Keratinocyte (primary cell): ENCODE measurements around the gene SERP2. TPM values are rescaled to one million over a fixed set of nuclear protein-coding genes. Genes with fewer than 3 reads are reported as not detected.

Experiments used
- DNase-seq: peaks from one replicate; pipeline ENCODE4 v3.0.0-alpha.2; 2011; ENCODE audit warnings: low read depth, missing footprints, low spot score
- FAIRE-seq: peaks from 2 replicates; lab custom pipeline; 2011; peaks lifted over from hg19 to GRCh38; lab: Jason Lieb, UNC
- H2AFZ ChIP-seq: 2 replicates; pipeline ENCODE4 v1.6.0; 2012; ENCODE audit warnings: low read length, control low read depth, inconsistent platforms; ENCODE audit not compliant: control insufficient read depth
- H3K27ac ChIP-seq: 2 replicates; pipeline ENCODE4 v1.5.1; 2011; ENCODE audit warnings: low read length; ENCODE audit not compliant: control insufficient read depth, insufficient read depth
- H3K27me3 ChIP-seq: 3 replicates; pipeline ENCODE4 v1.6.0; 2011; ENCODE audit warnings: low read length; ENCODE audit not compliant: control insufficient read depth, insufficient read depth; ENCODE audit errors: extremely low read depth
- H3K36me3 ChIP-seq, 2 experiments: 2 replicates in 1 of 2; 3 replicates in 1 of 2; pipeline ENCODE4 v1.5.1; 2011; ENCODE audit warnings: low read length in 2 of 2, mild to moderate bottlenecking in 1 of 2; ENCODE audit not compliant: control insufficient read depth in 2 of 2, insufficient read depth in 2 of 2; ENCODE audit errors: extremely low read depth in 1 of 2
- H3K4me1 ChIP-seq: 3 replicates; pipeline ENCODE4 v1.5.1; 2011; ENCODE audit warnings: low read length; ENCODE audit not compliant: control insufficient read depth, insufficient read depth; ENCODE audit errors: extremely low read depth
- H3K4me2 ChIP-seq: 3 replicates; pipeline ENCODE4 v1.6.0; 2011; ENCODE audit warnings: low read depth, low read length; ENCODE audit not compliant: control insufficient read depth, insufficient read depth; ENCODE audit errors: extremely low read depth
- H3K4me3 ChIP-seq, 3 experiments: fragments of 200-600 bp in 1 of 3; sonication (generic) in 1 of 3; 2 replicates in 2 of 3; 3 replicates in 1 of 3; pipeline ENCODE4 v1.5.1; 2011 to 2016; ENCODE audit warnings: low read length in 3 of 3, mild to moderate bottlenecking in 3 of 3, control low read depth in 2 of 3, inconsistent platforms in 1 of 3, low read depth in 1 of 3, mixed read lengths in 1 of 3, mixed run types in 1 of 3, moderate library complexity in 1 of 3; ENCODE audit not compliant: control insufficient read depth in 2 of 3, insufficient read depth in 2 of 3; ENCODE audit errors: extremely low read depth in 1 of 3
- H3K79me2 ChIP-seq: 2 replicates; pipeline ENCODE4 v1.6.0; 2012; ENCODE audit warnings: low read length; ENCODE audit not compliant: control insufficient read depth, insufficient read depth
- H3K9ac ChIP-seq: 3 replicates; pipeline ENCODE4 v1.6.0; 2011; ENCODE audit warnings: low read length; ENCODE audit not compliant: control insufficient read depth, insufficient read depth; ENCODE audit errors: extremely low read depth
- H3K9me1 ChIP-seq: 3 replicates; pipeline ENCODE4 v1.6.0; 2011; ENCODE audit warnings: low read length; ENCODE audit not compliant: control insufficient read depth, insufficient read depth; ENCODE audit errors: extremely low read depth
- H3K9me3 ChIP-seq: 2 replicates; pipeline ENCODE4 v1.5.1; 2012; ENCODE audit warnings: low read depth, low read length; ENCODE audit not compliant: control insufficient read depth
- H4K20me1 ChIP-seq: 3 replicates; pipeline ENCODE4 v1.6.0; 2011; ENCODE audit warnings: low read length; ENCODE audit not compliant: control insufficient read depth, insufficient read depth; ENCODE audit errors: extremely low read depth
- EZH2 ChIP-seq: IDR thresholded peaks from one replicate; pipeline ENCODE4 v1.6.1; 2012; ENCODE audit warnings: inconsistent platforms, mild to moderate bottlenecking, low read length, moderate library complexity
- dilution Hi-C: fragments of 300-500 bp; cut with MboI; formaldehyde crosslinking; loops from one replicate; pipeline ENCODE4 v1.7.0; 2020; ENCODE audit warnings: low sequenced_read_pairs; ENCODE audit not compliant: extremely low pct_ligation_motif_present
- polyA plus RNA-seq, 5 experiments: library from polyadenylated mRNA; depleted of rRNA in 3 of 5; stranded (reverse) in 3 of 5; stranded (forward) in 1 of 5; unstranded in 1 of 5; fragments of >200 nt; gene quantifications; 1 replicate in 1 of 5; 2 replicates in 3 of 5; 3 replicates in 1 of 5; pipeline versions ENCODE4 v1.2.1 to v1.2.3, GENCODE V29; 2011 to 2012; ENCODE audit warnings: missing spikeins in 2 of 5, low read depth in 1 of 5, low replicate concordance in 1 of 5
- TF ChIP-seq, protein P1 (sequence below), 3 experiments: IDR thresholded peaks in 1 of 3; conservative IDR thresholded peaks in 1 of 3; optimal IDR thresholded peaks in 1 of 3; 2 replicates in 2 of 3; 3 replicates in 1 of 3; pipeline versions ENCODE3 to v1.5.1; 2011; ENCODE audit warnings: low read length in 3 of 3, mild to moderate bottlenecking in 3 of 3, moderate library complexity in 2 of 3, control low read depth in 1 of 3, inconsistent platforms in 1 of 3; ENCODE audit not compliant: insufficient read depth in 2 of 3; ENCODE audit errors: extremely low read depth in 1 of 3

Gene SERP2
- polyA plus RNA-seq, 1 donor (not counting 4 experiments of a cell fraction or from before 2014, with no cell fraction given): 0.45 TPM

DNA sequence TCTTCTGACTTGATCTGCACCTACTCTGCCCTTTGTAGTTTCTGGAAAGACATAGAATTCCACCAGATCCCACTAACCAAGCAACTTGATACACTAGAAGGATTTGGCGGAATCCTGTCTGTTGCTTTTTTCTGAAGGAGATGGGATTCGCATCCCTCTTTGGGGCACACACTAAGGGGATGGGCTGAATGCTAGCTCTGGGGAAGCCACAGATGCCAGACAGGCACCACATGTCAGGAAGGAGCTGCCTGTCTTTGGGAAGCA is 52.1 kb downstream of the SERP2 start:
- no peaks in the 10 kb centered on the region for H3K79me2 ChIP-seq
- H3K9ac ChIP-seq: no peak overlapping the region
- no peaks in the 10 kb centered on the region for H4K20me1 ChIP-seq
- no peak overlapping the region for H3K27ac ChIP-seq
- H3K9me3 ChIP-seq: no peaks in the 10 kb centered on the region
- TF ChIP-seq, protein P1, sequence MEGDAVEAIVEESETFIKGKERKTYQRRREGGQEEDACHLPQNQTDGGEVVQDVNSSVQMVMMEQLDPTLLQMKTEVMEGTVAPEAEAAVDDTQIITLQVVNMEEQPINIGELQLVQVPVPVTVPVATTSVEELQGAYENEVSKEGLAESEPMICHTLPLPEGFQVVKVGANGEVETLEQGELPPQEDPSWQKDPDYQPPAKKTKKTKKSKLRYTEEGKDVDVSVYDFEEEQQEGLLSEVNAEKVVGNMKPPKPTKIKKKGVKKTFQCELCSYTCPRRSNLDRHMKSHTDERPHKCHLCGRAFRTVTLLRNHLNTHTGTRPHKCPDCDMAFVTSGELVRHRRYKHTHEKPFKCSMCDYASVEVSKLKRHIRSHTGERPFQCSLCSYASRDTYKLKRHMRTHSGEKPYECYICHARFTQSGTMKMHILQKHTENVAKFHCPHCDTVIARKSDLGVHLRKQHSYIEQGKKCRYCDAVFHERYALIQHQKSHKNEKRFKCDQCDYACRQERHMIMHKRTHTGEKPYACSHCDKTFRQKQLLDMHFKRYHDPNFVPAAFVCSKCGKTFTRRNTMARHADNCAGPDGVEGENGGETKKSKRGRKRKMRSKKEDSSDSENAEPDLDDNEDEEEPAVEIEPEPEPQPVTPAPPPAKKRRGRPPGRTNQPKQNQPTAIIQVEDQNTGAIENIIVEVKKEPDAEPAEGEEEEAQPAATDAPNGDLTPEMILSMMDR (optimal IDR thresholded peaks at IDR 0.05 in 1 of 3, IDR thresholded peaks at IDR 0.05 in 1 of 3, conservative IDR thresholded peaks at IDR 0.05 in 1 of 3; ENCODE audit: extremely low read depth in 1 of 3, insufficient read depth in 2 of 3, low read length in 3 of 3): no peak
- no peak for TF ChIP-seq EZH2
- dilution Hi-C loops: loop anchor here (25.0 kb wide), 1 partner anchor 388 kb away; no protein-coding TSS in a partner anchor
- H3K4me3 ChIP-seq: no peak overlapping the region
- H3K9me1 ChIP-seq: no peaks in the 10 kb centered on the region
- H3K27me3 ChIP-seq: no peaks in the 10 kb centered on the region
- H2AFZ ChIP-seq: no peak overlapping the region
- DNase-seq (no peak), FAIRE-seq (no peak)
- H3K36me3 ChIP-seq: no peaks in the 10 kb centered on the region
- no peak overlapping the region for H3K4me2 ChIP-seq
- H3K4me1 ChIP-seq: no peaks in the 10 kb centered on the region

DNA sequence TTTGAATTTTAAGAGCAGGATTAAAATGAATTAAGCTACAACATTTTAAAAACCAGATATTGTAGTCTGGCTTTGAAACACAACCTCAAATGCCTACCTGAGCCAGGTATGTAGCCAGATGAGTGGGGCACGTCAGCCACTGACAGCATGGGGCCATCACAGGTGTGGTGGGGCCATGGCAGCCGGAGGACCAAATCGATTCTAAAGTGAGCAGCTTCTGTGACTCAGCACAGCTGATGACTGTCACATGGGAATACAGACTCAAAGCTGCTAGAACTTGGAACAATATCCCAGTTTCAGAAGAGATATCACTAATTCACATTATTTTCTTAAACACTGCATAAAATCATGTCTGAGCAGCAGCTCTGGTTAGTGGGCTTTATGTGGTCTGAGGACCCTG is 52.8 kb downstream of the SERP2 start:
- Histone ChIP-seq H3K4me2 (no peak overlapping the region), H3K36me3 (no peaks in the 10 kb centered on the region), H3K9ac (no peak overlapping the region), H3K79me2 (no peaks in the 10 kb centered on the region), H3K27ac (no peak overlapping the region), H4K20me1 (no peaks in the 10 kb centered on the region), H3K4me3 (no peak overlapping the region), H3K27me3 (no peaks in the 10 kb centered on the region), H3K4me1 (no peaks in the 10 kb centered on the region), H2AFZ (no peak overlapping the region), H3K9me3 (no peaks in the 10 kb centered on the region), H3K9me1 (no peaks in the 10 kb centered on the region)
- dilution Hi-C loops: loop anchor here (25.0 kb wide), 1 partner anchor 389 kb away; no protein-coding TSS in a partner anchor
- no peak for FAIRE-seq
- DNase-seq: no peak
- no peak for TF ChIP-seq EZH2
- TF ChIP-seq, protein P1 (optimal IDR thresholded peaks at IDR 0.05 in 1 of 3, IDR thresholded peaks at IDR 0.05 in 1 of 3, conservative IDR thresholded peaks at IDR 0.05 in 1 of 3; ENCODE audit: extremely low read depth in 1 of 3, insufficient read depth in 2 of 3, low read length in 3 of 3): no peak
